K562 (cell line): ENCODE data around the gene HIVEP2. TPM values are rescaled to one million over a fixed set of nuclear protein-coding genes. Genes with fewer than 3 reads are reported as not detected.

ENCODE experiments used
- ATAC-seq: fragments of 200-7000 bp; cut with Tn5 transposase; 3 replicates; pipeline ENCODE4 v1.9.1; 2020; ENCODE audit warnings: moderate library complexity
- BruUV-seq: library from RNA; stranded (reverse); fragments of 400-500 nt; replicated peaks from 2 replicates; lab custom pipeline; 2021; lab: Mats Ljungman, UMichigan
- CTCF ChIA-PET: fragments of 300-600 bp; formaldehyde crosslinking; extraction: SDS; loops from one replicate; lab custom pipeline; 2021; ENCODE audit warnings: low intra/inter-chr PET ratio; lab: Yijun Ruan, JAX
- POLR2A ChIA-PET: fragments of 300-600, 350-650 bp; sonication (Branson Sonifier 250); formaldehyde crosslinking; extraction: SDS; loops from one replicate; lab custom pipeline; 2021; ENCODE audit warnings: antibody characterized with exemption, inconsistent platforms; lab: Yijun Ruan, JAX
- DNase-seq, 4 experiments: peaks; one replicate each; pipeline versions ENCODE4 v3.0.0 to v3.0.0-alpha.2; 2011 to 2018; ENCODE audit warnings: low spot score in 3 of 4, mixed read lengths in 3 of 4; ENCODE audit errors: extremely low read depth in 1 of 4
- FAIRE-seq: peaks from 2 replicates; lab custom pipeline; 2011; peaks lifted over from hg19 to GRCh38; lab: Jason Lieb, UNC
- H2AFZ ChIP-seq: 2 replicates; pipeline ENCODE4 v1.6.0; 2011; ENCODE audit warnings: low read depth, low read length, control low read depth, inconsistent platforms
- H3K27ac ChIP-seq: fragments of 200-600 bp; 3 replicates; pipeline ENCODE4 v1.8.0; 2011; ENCODE audit warnings: low read depth, mild to moderate bottlenecking, control low read depth, inconsistent platforms, low read length, moderate library complexity, mixed read lengths; ENCODE audit errors: extremely low read depth
- H3K27me3 ChIP-seq, 2 experiments: fragments of 300-600 bp in 1 of 2; 2 replicates in 1 of 2; 3 replicates in 1 of 2; pipeline versions ENCODE4 v1.6.0 to v1.8.0; 2011; ENCODE audit warnings: inconsistent platforms in 2 of 2, low read length in 2 of 2, mild to moderate bottlenecking in 1 of 2, mixed read lengths in 1 of 2, moderate library complexity in 1 of 2; ENCODE audit not compliant: control insufficient read depth in 2 of 2, insufficient read depth in 2 of 2
- H3K36me3 ChIP-seq: fragments of 300-600 bp; 3 replicates; pipeline ENCODE4 v1.8.0; 2011; ENCODE audit warnings: mild to moderate bottlenecking, low read length, inconsistent platforms; ENCODE audit not compliant: control insufficient read depth, insufficient read depth
- H3K4me1 ChIP-seq, 2 experiments: fragments of 200-600 bp in 1 of 2; replicated peaks in 1 of 2; 2 replicates in 1 of 2; 3 replicates in 1 of 2; pipeline versions ENCODE4 v1.5.1 to v1.8.0; 2011; ENCODE audit warnings: inconsistent platforms in 2 of 2, low read length in 2 of 2, mild to moderate bottlenecking in 1 of 2, mixed read lengths in 1 of 2, moderate library complexity in 1 of 2; ENCODE audit not compliant: control insufficient read depth in 2 of 2, insufficient read depth in 2 of 2
- H3K4me2 ChIP-seq: 2 replicates; pipeline ENCODE4 v1.6.1; 2011; ENCODE audit warnings: low read length, control low read depth, inconsistent platforms, mixed read lengths; ENCODE audit not compliant: insufficient read depth
- H3K4me3 ChIP-seq: fragments of 200-600 bp; sonication (generic), shearing (Covaris generic); 2 replicates; pipeline ENCODE4 v1.5.1; 2016; ENCODE audit warnings: control low read depth, inconsistent platforms
- H3K79me2 ChIP-seq: fragments of 200-600 bp; 3 replicates; pipeline ENCODE4 v1.8.0; 2011; ENCODE audit warnings: low read length, inconsistent platforms; ENCODE audit not compliant: control insufficient read depth, insufficient read depth
- H3K9ac ChIP-seq, 2 experiments: 2 replicates each; pipeline versions ENCODE4 v1.6.0 to v1.6.1; 2011; ENCODE audit warnings: low read depth in 2 of 2, low read length in 2 of 2, control low read depth in 1 of 2, inconsistent platforms in 1 of 2, mild to moderate bottlenecking in 1 of 2, mixed read lengths in 1 of 2; ENCODE audit not compliant: insufficient read depth in 1 of 2
- H3K9me1 ChIP-seq: one replicate; pipeline ENCODE4 v1.6.0; 2011; ENCODE audit warnings: inconsistent platforms, mild to moderate bottlenecking, low read length, moderate library complexity; ENCODE audit not compliant: control insufficient read depth, insufficient read depth
- H3K9me3 ChIP-seq: replicated peaks from 2 replicates; pipeline ENCODE4 v1.5.1; 2011; ENCODE audit warnings: low read depth, low read length, inconsistent platforms; ENCODE audit not compliant: control insufficient read depth, insufficient read depth
- H4K20me1 ChIP-seq: replicated peaks from 2 replicates; pipeline ENCODE4 v1.6.1; 2011; ENCODE audit warnings: low read length, inconsistent platforms, mixed read lengths; ENCODE audit not compliant: control insufficient read depth, insufficient read depth
- BACH1 ChIP-seq: fragments of 200-800 bp; sonication (Bioruptor generic); IDR thresholded peaks from 2 replicates; pipeline ENCODE4 v1.6.1; 2016; ENCODE audit warnings: missing genetic modification characterization, missing compliant biosample characterization
- CTBP1 ChIP-seq: fragments of 450-650 bp; IDR thresholded peaks from 2 replicates; pipeline ENCODE4 v1.6.1; 2016; ENCODE audit warnings: borderline replicate concordance
- HDGF ChIP-seq: fragments of 450-650 bp; IDR thresholded peaks from 2 replicates; pipeline ENCODE4 v1.6.1; 2016
- HLTF ChIP-seq: fragments of 450-650 bp; IDR thresholded peaks from 2 replicates; pipeline ENCODE4 v1.6.1; 2016
- HMG20B ChIP-seq: fragments of 250-450 bp; sonication (Bioruptor Pico); IDR thresholded peaks from 2 replicates; pipeline ENCODE4 v1.5.0; 2021; ENCODE audit warnings: mild to moderate bottlenecking
- NFIC ChIP-seq: fragments of 450-650 bp; IDR thresholded peaks from 2 replicates; pipeline ENCODE4 v1.6.1; 2017; ENCODE audit warnings: mild to moderate bottlenecking, inconsistent platforms
- NFRKB ChIP-seq: fragments of 450-650 bp; IDR thresholded peaks from 2 replicates; pipeline ENCODE4 v1.6.1; 2016; ENCODE audit warnings: low read depth
- PHF8 ChIP-seq: fragments of 200-600 bp; sonication (generic); IDR thresholded peaks from 2 replicates; pipeline ENCODE4 v1.6.1; 2012; ENCODE audit warnings: mixed run types, mild to moderate bottlenecking, inconsistent platforms, low read length, moderate library complexity, borderline replicate concordance
- RCOR1 ChIP-seq, 2 experiments: IDR thresholded peaks; 2 replicates each; pipeline ENCODE4 v1.6.1; 2012; ENCODE audit warnings: low read depth in 2 of 2, low read length in 2 of 2, borderline replicate concordance in 1 of 2, improper control_type of control experiment in 1 of 2
- RNF2 ChIP-seq: sonication (generic); IDR thresholded peaks from 2 replicates; pipeline ENCODE4 v1.6.1; 2016
- TBL1XR1 ChIP-seq, 2 experiments: IDR thresholded peaks; 2 replicates each; pipeline ENCODE4 v1.6.1; 2012; ENCODE audit warnings: improper control_type of control experiment in 2 of 2, low read length in 2 of 2, mild to moderate bottlenecking in 1 of 2
- ZNF445 ChIP-seq: fragments of 250-450 bp; sonication (Bioruptor Pico); IDR thresholded peaks from 2 replicates; pipeline ENCODE4 v1.4.0; 2020; ENCODE audit warnings: low read depth, mild to moderate bottlenecking, moderate library complexity
- ZNF699 ChIP-seq: fragments of 250-450 bp; sonication (Bioruptor Pico); IDR thresholded peaks from 2 replicates; pipeline ENCODE4 v1.8.0; 2021; ENCODE audit warnings: mild to moderate bottlenecking, moderate library complexity; ENCODE audit not compliant: insufficient replicate concordance
- ZNF830 ChIP-seq: fragments of 250-450 bp; sonication (Bioruptor Pico); IDR thresholded peaks from 2 replicates; pipeline ENCODE4 v1.5.0; 2021; ENCODE audit warnings: mild to moderate bottlenecking
- WGBS: fragments of 100-300 bp; shearing (Covaris generic); methylation state at CpG from one replicate; pipeline ENCODE4 v1.1.6; 2016; ENCODE audit warnings: low coverage, mixed read lengths; ENCODE audit not compliant: insufficient coverage; ENCODE audit errors: missing lambda C conversion rate; 5-methylcytosine and 5-hydroxymethylcytosine counted together
- in situ Hi-C: fragments of 300-500 bp; cut with MboI; formaldehyde crosslinking; loops from 4 replicates; pipeline ENCODE4 v1.15.0; 2018; ENCODE audit warnings: inconsistent platforms, mixed read lengths
- intact Hi-C: fragments of 100-400 bp; cut with micrococcal nuclease; formaldehyde crosslinking; loops from 2 replicates; pipeline ENCODE4 v1.14.2; 2022
- polyA plus RNA-seq, 8 experiments: library from polyadenylated mRNA; depleted of rRNA in 4 of 8; stranded (reverse) in 5 of 8; unstranded in 3 of 8; fragments of >200 nt; fragmentation: Nextera tagmentation in 2 of 8; fragmentation: Illumina TruSeq in 1 of 8; extraction: Ambion mirVana in 2 of 8; extraction: Trizol in 1 of 8; gene quantifications; 2 replicates each; pipeline versions ENCODE4 v1.2.1 to v1.2.3, GENCODE V29; 2011 to 2014; ENCODE audit warnings: inconsistent platforms in 1 of 8, missing spikeins in 1 of 8
- total RNA-seq, 7 experiments: library from RNA; depleted of rRNA in 6 of 7; stranded (reverse); fragments of >200 nt in 6 of 7; fragmentation: Illumina TruSeq in 2 of 7; extraction: Trizol in 2 of 7; gene quantifications; 2 replicates each; pipeline versions ENCODE4 v1.2.1 to v1.2.3, GENCODE V29; 2011 to 2021; ENCODE audit warnings: low replicate concordance in 1 of 7
- TF ChIP-seq, protein P1 (sequence below): fragments of 450-650 bp; IDR thresholded peaks from 2 replicates; pipeline ENCODE4 v1.6.1; 2016; ENCODE audit warnings: antibody characterized with exemption
- TF ChIP-seq, protein P2 (sequence below): IDR thresholded peaks from 2 replicates; pipeline ENCODE4 v1.6.1; 2016; ENCODE audit warnings: missing genetic modification characterization, missing compliant biosample characterization
- TF ChIP-seq, protein P3 (sequence below): fragments of 450-650 bp; IDR thresholded peaks from 2 replicates; pipeline ENCODE4 v1.6.1; 2017; ENCODE audit warnings: antibody characterized with exemption
- TF ChIP-seq, protein P4 (sequence below): fragments of 200-800 bp; sonication (Bioruptor generic); IDR thresholded peaks from 2 replicates; pipeline ENCODE4 v1.6.1; 2017; ENCODE audit warnings: missing genetic modification characterization, missing compliant biosample characterization

The HIVEP2 gene
- total and polyA plus RNA-seq, 9 of the 15 experiments (the other 6 are each of a cell fraction or from before 2014, with no cell fraction given) = under 0.01 to 1.2 (median 0.31) TPM

DNA sequence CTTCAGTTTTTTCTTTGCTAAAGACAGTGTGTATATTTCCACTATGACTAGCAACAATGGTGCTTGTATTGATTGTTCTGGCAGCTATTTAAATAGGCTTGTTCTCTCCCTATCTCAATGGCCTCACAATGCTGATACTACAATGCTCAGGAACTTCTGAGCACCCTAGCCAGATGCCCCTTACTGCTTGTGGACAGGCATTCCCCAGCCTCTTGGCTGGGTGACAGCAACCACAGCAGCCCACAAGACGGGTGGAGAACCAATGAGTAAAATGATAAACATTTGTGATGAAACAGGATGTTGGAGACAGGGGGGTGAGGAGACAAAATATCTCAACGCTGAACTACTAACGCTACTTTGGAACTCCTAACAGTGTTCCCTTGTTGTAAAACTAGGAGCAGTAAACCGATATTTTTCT is 42.3 kb downstream of the HIVEP2 start:
- no peak overlapping the region for H2AFZ ChIP-seq
- no peaks in the 10 kb centered on the region for H3K79me2 ChIP-seq
- intact Hi-C loops = no loop called here
- TF ChIP-seq, protein P1, sequence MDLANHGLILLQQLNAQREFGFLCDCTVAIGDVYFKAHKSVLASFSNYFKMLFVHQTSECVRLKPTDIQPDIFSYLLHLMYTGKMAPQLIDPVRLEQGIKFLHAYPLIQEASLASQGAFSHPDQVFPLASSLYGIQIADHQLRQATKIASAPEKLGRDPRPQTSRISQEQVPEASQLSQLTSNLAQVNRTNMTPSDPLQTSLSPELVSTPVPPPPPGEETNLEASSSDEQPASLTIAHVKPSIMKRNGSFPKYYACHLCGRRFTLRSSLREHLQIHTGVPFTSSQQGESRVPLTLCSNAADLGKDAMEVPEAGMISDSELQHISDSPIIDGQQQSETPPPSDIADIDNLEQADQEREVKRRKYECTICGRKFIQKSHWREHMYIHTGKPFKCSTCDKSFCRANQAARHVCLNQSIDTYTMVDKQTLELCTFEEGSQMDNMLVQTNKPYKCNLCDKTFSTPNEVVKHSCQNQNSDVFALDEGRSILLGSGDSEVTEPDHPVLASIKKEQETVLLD = no peak
- TF ChIP-seq, protein P2, sequence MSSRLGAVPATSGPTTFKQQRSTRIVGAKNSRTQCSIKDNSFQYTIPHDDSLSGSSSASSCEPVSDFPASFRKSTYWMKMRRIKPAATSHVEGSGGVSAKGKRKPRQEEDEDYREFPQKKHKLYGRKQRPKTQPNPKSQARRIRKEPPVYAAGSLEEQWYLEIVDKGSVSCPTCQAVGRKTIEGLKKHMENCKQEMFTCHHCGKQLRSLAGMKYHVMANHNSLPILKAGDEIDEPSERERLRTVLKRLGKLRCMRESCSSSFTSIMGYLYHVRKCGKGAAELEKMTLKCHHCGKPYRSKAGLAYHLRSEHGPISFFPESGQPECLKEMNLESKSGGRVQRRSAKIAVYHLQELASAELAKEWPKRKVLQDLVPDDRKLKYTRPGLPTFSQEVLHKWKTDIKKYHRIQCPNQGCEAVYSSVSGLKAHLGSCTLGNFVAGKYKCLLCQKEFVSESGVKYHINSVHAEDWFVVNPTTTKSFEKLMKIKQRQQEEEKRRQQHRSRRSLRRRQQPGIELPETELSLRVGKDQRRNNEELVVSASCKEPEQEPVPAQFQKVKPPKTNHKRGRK (tag) = no peak
- TF ChIP-seq RNF2 (peak; percentile 19; the same call in 1 of the 2 replicates), HMG20B (CRISPR knock-in tag) (no peak), HDGF (no peak), ZNF445 (CRISPR knock-in tag) (no peak), BACH1 (tag) (no peak), NFRKB (no peak), RCOR1 (IDR thresholded peaks at IDR 0.05; ENCODE audit: borderline replicate concordance in 1 of 2, low read depth in 2 of 2, low read length in 2 of 2) (peak in 1 of 2 experiments; percentile 7; a peak in 1 of 4 replicates), TBL1XR1 (IDR thresholded peaks at IDR 0.05; ENCODE audit: low read length in 2 of 2) (no peak), PHF8 (no peak), ZNF830 (no peak), NFIC (peak; percentile 60), HLTF (no peak), ZNF699 (CRISPR knock-in tag) (no peak), CTBP1 (peak; percentile 24; the same call in 1 of the 2 replicates)
- TF ChIP-seq, protein P3, sequence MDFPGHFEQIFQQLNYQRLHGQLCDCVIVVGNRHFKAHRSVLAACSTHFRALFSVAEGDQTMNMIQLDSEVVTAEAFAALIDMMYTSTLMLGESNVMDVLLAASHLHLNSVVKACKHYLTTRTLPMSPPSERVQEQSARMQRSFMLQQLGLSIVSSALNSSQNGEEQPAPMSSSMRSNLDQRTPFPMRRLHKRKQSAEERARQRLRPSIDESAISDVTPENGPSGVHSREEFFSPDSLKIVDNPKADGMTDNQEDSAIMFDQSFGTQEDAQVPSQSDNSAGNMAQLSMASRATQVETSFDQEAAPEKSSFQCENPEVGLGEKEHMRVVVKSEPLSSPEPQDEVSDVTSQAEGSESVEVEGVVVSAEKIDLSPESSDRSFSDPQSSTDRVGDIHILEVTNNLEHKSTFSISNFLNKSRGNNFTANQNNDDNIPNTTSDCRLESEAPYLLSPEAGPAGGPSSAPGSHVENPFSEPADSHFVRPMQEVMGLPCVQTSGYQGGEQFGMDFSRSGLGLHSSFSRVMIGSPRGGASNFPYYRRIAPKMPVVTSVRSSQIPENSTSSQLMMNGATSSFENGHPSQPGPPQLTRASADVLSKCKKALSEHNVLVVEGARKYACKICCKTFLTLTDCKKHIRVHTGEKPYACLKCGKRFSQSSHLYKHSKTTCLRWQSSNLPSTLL = no peak
- TF ChIP-seq, protein P4, sequence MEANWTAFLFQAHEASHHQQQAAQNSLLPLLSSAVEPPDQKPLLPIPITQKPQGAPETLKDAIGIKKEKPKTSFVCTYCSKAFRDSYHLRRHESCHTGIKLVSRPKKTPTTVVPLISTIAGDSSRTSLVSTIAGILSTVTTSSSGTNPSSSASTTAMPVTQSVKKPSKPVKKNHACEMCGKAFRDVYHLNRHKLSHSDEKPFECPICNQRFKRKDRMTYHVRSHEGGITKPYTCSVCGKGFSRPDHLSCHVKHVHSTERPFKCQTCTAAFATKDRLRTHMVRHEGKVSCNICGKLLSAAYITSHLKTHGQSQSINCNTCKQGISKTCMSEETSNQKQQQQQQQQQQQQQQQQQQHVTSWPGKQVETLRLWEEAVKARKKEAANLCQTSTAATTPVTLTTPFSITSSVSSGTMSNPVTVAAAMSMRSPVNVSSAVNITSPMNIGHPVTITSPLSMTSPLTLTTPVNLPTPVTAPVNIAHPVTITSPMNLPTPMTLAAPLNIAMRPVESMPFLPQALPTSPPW = peak; percentile 72; the same call in 1 of the 2 replicates

More for the DNA sequence above, 42.3 kb downstream of the HIVEP2 start:
- Histone ChIP-seq H3K27ac (no peak overlapping the region), H3K4me3 (no peak overlapping the region), H3K4me1 (no peaks in the 10 kb centered on the region), H4K20me1 (no peaks in the 10 kb centered on the region), H3K27me3 (peaks cover 2 to 9% of the 10 kb centered on the region in 2 experiments; a peak in 2 of 5 replicates), H3K9me1 (no peaks in the 10 kb centered on the region), H3K9me3 (no peaks in the 10 kb centered on the region), H3K36me3 (no peaks in the 10 kb centered on the region), H3K9ac (no peak overlapping the region), H3K4me2 (no peak overlapping the region)
- 0% methylated on average over 4 of the region's 4 CpGs for WGBS
- ChIA-PET CTCF (no interaction called here), POLR2A (no interaction called here)
- BruUV-seq = no TSS peak
- peak; percentile 51 for FAIRE-seq
- ATAC-seq = peak; percentile 85
- peak in 2 of 4 experiments; percentile 27 to 40 for DNase-seq
- in situ Hi-C loops = no loop called here
